Kidney epithelial cell (primary cell): ENCODE results near the gene TEX38. TPM values are rescaled to one million over a fixed set of nuclear protein-coding genes. Genes with fewer than 3 reads are reported as not detected.

Experiments
- DNase-seq: peaks from one replicate; pipeline ENCODE4 v3.0.0-alpha.2; 2010; ENCODE audit warnings: low read depth
- H3K27me3 ChIP-seq: 2 replicates; pipeline ENCODE4 v1.6.0; 2011; ENCODE audit warnings: low read length; ENCODE audit not compliant: control insufficient read depth, insufficient read depth
- H3K36me3 ChIP-seq: 2 replicates; pipeline ENCODE4 v1.5.1; 2011; ENCODE audit warnings: low read length; ENCODE audit not compliant: control insufficient read depth, insufficient read depth
- H3K4me3 ChIP-seq: 2 replicates; pipeline ENCODE4 v1.5.1; 2011; ENCODE audit warnings: low read depth, mild to moderate bottlenecking, control low read depth, low read length
- total RNA-seq: library from RNA; depleted of rRNA; stranded (reverse); fragments of >200 nt; gene quantifications from 2 replicates; pipeline ENCODE4 v1.2.3, GENCODE V29; 2015
- TF ChIP-seq, protein P1 (sequence below): IDR thresholded peaks from 2 replicates; pipeline ENCODE4 v1.5.1; 2011; ENCODE audit warnings: mild to moderate bottlenecking, moderate library complexity, low read length, control low read depth, inconsistent platforms; ENCODE audit not compliant: insufficient read depth, poor library complexity, severe bottlenecking

The TEX38 gene
- total RNA-seq, 1 donor from 2014 or later = not detected

DNA sequence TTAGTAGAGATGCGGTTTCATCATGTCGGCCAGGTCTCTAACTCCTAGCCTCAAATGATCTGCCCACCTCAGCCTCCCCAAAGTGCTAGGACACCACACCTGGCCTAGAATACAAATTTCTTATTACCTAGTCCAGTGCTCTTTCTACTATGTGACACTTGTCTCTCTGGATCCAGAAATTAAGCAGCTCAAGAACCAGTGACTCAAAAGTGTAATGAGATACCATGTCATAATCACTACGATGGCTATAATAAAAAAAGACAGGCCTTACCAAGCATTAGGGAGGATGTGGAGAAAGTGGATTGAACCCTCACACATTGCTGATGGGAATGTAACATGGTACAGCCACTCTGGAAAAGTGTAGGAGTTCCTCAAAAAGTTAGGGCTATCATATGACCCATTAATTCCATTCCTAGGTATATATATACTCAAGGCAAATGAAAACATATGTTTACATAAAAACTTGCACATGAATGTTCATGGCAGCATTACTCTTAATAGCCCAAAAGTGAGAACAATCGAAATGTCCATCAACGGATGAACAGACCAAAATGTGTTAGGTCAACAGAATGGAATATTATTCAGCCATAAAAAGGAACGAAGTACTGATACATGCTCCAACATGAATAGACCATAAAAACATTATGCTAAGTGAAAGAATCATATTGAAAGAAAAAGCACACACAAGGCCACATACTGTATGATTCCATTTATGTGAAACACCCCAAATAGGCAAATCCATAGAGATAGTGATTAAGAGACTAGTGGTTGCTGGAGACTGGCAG is 8.3 kb downstream of the TEX38 start:
- H3K36me3 ChIP-seq = peaks cover 1% of the 10 kb centered on the region
- no peak for DNase-seq
- no peaks in the 10 kb centered on the region for H3K27me3 ChIP-seq
- H3K4me3 ChIP-seq = no peak overlapping the region
- TF ChIP-seq, protein P1, sequence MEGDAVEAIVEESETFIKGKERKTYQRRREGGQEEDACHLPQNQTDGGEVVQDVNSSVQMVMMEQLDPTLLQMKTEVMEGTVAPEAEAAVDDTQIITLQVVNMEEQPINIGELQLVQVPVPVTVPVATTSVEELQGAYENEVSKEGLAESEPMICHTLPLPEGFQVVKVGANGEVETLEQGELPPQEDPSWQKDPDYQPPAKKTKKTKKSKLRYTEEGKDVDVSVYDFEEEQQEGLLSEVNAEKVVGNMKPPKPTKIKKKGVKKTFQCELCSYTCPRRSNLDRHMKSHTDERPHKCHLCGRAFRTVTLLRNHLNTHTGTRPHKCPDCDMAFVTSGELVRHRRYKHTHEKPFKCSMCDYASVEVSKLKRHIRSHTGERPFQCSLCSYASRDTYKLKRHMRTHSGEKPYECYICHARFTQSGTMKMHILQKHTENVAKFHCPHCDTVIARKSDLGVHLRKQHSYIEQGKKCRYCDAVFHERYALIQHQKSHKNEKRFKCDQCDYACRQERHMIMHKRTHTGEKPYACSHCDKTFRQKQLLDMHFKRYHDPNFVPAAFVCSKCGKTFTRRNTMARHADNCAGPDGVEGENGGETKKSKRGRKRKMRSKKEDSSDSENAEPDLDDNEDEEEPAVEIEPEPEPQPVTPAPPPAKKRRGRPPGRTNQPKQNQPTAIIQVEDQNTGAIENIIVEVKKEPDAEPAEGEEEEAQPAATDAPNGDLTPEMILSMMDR = no peak

- H3K27me3 ChIP-seq = no peaks in the 10 kb centered on the region
- no peak for DNase-seq
- H3K4me3 ChIP-seq = no peak overlapping the region
- TF ChIP-seq, protein P1 = no peak
- peaks cover 1% of the 10 kb centered on the region for H3K36me3 ChIP-seq
Measured at GRCh38 chr1:46681333-46682034, 9.8 kb downstream of the TEX38 start.

DNA sequence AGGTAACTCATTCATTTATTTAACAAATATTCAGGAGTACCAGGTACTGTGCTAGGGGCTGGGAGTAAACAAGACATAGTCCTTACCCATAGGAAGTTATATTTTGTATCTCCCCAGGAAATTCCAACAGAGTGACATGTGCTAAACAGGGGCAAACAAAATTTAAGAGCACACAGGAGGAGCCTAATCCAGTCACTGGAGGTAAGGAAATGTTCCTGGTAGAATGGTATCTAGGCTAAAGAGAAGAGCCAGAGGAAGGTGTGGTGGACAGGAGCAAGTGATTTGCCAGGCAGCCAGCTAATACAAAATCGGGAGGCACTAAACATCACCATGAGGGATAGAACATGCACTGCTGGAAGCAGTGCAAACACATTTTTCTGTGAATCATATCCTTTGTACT is 10.4 kb downstream of the TEX38 start:
- H3K4me3 ChIP-seq = no peak overlapping the region
- H3K36me3 ChIP-seq = peaks cover 1% of the 10 kb centered on the region
- H3K27me3 ChIP-seq = no peaks in the 10 kb centered on the region
- TF ChIP-seq, protein P1 = no peak
- DNase-seq = no peak

- no peak for DNase-seq
- Histone ChIP-seq H3K27me3 (no peaks in the 10 kb centered on the region), H3K4me3 (no peak overlapping the region), H3K36me3 (peaks cover 1% of the 10 kb centered on the region)
- TF ChIP-seq, protein P1 = no peak
Measured at GRCh38 chr1:46684670-46685069, 13.0 kb downstream of the TEX38 start.

DNA sequence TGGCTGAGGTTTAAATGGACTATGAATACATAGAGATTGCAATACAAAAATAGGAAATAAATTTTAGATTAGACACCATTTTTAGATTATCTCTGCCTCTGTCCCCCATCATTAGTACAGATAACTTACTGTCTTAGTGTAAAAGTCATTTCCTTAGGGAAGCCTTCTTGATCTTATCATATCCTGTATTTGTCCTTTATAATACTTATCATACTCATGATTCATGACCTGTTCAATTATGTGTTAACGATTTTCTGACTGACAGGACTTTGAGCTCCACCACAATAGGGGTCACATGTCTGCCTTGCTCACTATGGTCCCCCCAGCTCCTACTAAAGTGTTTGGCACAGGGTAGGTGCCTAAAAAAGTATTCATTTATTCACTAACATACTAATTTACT is 14.6 kb downstream of the TEX38 start:
- Histone ChIP-seq H3K4me3 (no peak overlapping the region), H3K27me3 (no peaks in the 10 kb centered on the region), H3K36me3 (peaks cover 1% of the 10 kb centered on the region)
- no peak for DNase-seq
- TF ChIP-seq, protein P1 = no peak
